Pancreas (tissue), 10 donors: ENCODE data around the gene RBM10. TPM values are rescaled to one million over a fixed set of nuclear protein-coding genes. Genes with fewer than 3 reads are reported as not detected.

Experiments used
- ATAC-seq, 4 donors: fragments of 200-7000 bp; cut with Tn5 transposase; one replicate each; pipeline versions ENCODE4 v1.8.0 to v1.9.1; 2020; ENCODE audit warnings: mild to moderate bottlenecking in 4 of 4, moderate library complexity in 4 of 4
- DNase-seq, 6 donors: peaks; one replicate each; pipeline ENCODE4 v3.0.0-alpha.2; 2020
- FAIRE-seq: peaks from 2 replicates; lab custom pipeline; 2012; peaks lifted over from hg19 to GRCh38; lab: Jason Lieb, UNC
- H3K27ac ChIP-seq, 4 donors: fragments of 200-600 bp; sonication (generic); 1 replicate in 3 of 4; 2 replicates in 1 of 4; pipeline versions ENCODE4 v1.5.0 to v1.8.0; 2020
- H3K27me3 ChIP-seq, 4 donors: fragments of 200-600 bp; one replicate each; pipeline ENCODE4 v1.8.0; 2021
- H3K36me3 ChIP-seq, 3 donors: fragments of 200-600 bp; sonication (generic) in 1 of 3; one replicate each; pipeline versions ENCODE4 v1.5.0 to v1.8.0; 2020 to 2021
- H3K4me1 ChIP-seq, 3 donors: fragments of 200-600 bp; one replicate each; pipeline ENCODE4 v1.8.0; 2021
- H3K4me3 ChIP-seq, 4 donors: fragments of 200-600 bp; sonication (generic) in 2 of 4; one replicate each; pipeline versions ENCODE4 v1.5.0 to v1.8.0; 2020 to 2021
- H3K9me3 ChIP-seq, 4 donors: fragments of 200-600 bp; one replicate each; pipeline ENCODE4 v1.8.0; 2021
- CTCF ChIP-seq, 4 donors: fragments of 200-600 bp; sonication (generic) in 3 of 4; IDR thresholded peaks; one replicate each; pipeline versions ENCODE4 v1.5.0 to v1.8.0; 2021; ENCODE audit warnings: antibody characterized with exemption in 4 of 4
- WGBS, 2 donors: extraction: QIAGEN DNeasy Blood & Tissue Kit; methylation state at CpG; one replicate each; pipeline ENCODE4 v1.1.7; 2013; 5-methylcytosine and 5-hydroxymethylcytosine counted together
- intact Hi-C, 3 donors: fragments of 100-400 bp; cut with DNase I; formaldehyde crosslinking; loops; one replicate each; pipeline versions ENCODE4 v1.11.1 to v1.14.2; 2022
- polyA plus RNA-seq, 2 donors: library from polyadenylated mRNA; stranded (reverse); fragments of 200-250 nt; gene quantifications; one replicate each; pipeline ENCODE4 v1.2.3, GENCODE V29; 2013
- total RNA-seq, 6 donors: library from RNA; stranded (reverse); fragmentation: NEBNext Ultra II Directional in 4 of 6; extraction: Animal tissue kit (Norgen Biotek cat#: 25700) in 4 of 6; gene quantifications; one replicate each; pipeline versions ENCODE4 v1.2.1 to v1.2.4, GENCODE V29; 2021 to 2023
- donor health status: healthy with polysubstance abuse.
- donor health status: DM: no; HTN: no; CAD: no; lungs with moderate emphysema.
- donor health status: DM: no; HTN: no; CAD: no.
- donor health status: control.
- donor health status: control.
- donor health status: Bipolar disorder and iron deficiency.
- donor health status: DM: yes; HTN: yes; CAD: no.
- donor health status: DM: no; HTN: no; CAD: no.
- donor health status: DM: no; HTN: no; CAD: no.
- donor health status: DM: yes; HTN: yes; CAD: no.

The RBM10 gene
- total and polyA plus RNA-seq, 8 donors, result 13.3 to 42.0 (median 21.3) TPM

- no peaks in the 10 kb centered on the region for H3K27me3 ChIP-seq
- FAIRE-seq, result no peak
- ATAC-seq, result no peak
Measured at GRCh38 chrX:47176101-47176740, 31.2 kb downstream of the RBM10 start.

GRCh38 chrX:47177079-47177478 is 32.1 kb downstream of the RBM10 start:
- Histone ChIP-seq H3K4me3 (no peak overlapping the region), H3K27ac (no peak overlapping the region), H3K36me3 (peaks cover 0 to 8% (median 6%) of the 10 kb centered on the region in 3 donors), H3K4me1 (no peaks in the 10 kb centered on the region), H3K9me3 (no peaks in the 10 kb centered on the region), H3K27me3 (no peaks in the 10 kb centered on the region)
- ATAC-seq (no peak), DNase-seq (peak in 1 of 6 donors; percentile 21), FAIRE-seq (no peak)
- intact Hi-C loops, result no loop called here
- whole genome bisulfite sequencing, 2 donors, result 31 to 42% methylated on average over 2 of the region's 2 CpGs
- no peak for TF ChIP-seq CTCF (IDR thresholded peaks at IDR 0.05)

More at GRCh38 chrX:47176101-47176740, 31.2 kb downstream of the RBM10 start:
- Histone ChIP-seq H3K27ac (no peak overlapping the region), H3K4me3 (no peak overlapping the region), H3K9me3 (no peaks in the 10 kb centered on the region), H3K36me3 (peaks cover 0 to 6% (median 1%) of the 10 kb centered on the region in 3 donors), H3K4me1 (no peaks in the 10 kb centered on the region)
- no peak for TF ChIP-seq CTCF (IDR thresholded peaks at IDR 0.05)
- DNase-seq, result peak in 1 of 6 donors; percentile 44
- WGBS, 2 donors, result 74 to 94% methylated on average over 23 of the region's 23 CpGs
- intact Hi-C loops, result no loop called here

- FAIRE-seq (no peak), ATAC-seq (no peak), DNase-seq (peak in 2 of 6 donors; percentile 29 to 37)
- no peak overlapping the region for H3K27ac ChIP-seq
- peaks cover 0 to 6% (median 4%) of the 10 kb centered on the region in 3 donors for H3K36me3 ChIP-seq
- 76 to 93% methylated on average over 5 of the region's 5 CpGs for WGBS, 2 donors
- TF ChIP-seq CTCF (IDR thresholded peaks at IDR 0.05), result no peak
- intact Hi-C loops, result no loop called here
- H3K27me3 ChIP-seq, result no peaks in the 10 kb centered on the region
- H3K4me3 ChIP-seq, result no peak overlapping the region
- no peaks in the 10 kb centered on the region for H3K4me1 ChIP-seq
- H3K9me3 ChIP-seq, result no peaks in the 10 kb centered on the region
Measured at GRCh38 chrX:47178337-47178736, 33.3 kb downstream of the RBM10 start.

- no peak for FAIRE-seq
- peak in 3 of 4 donors; percentile 14 to 35 (median 14) for ATAC-seq
- DNase-seq, result peak in 1 of 6 donors; percentile 54
- Histone ChIP-seq H3K27me3 (no peaks in the 10 kb centered on the region), H3K4me1 (no peaks in the 10 kb centered on the region), H3K27ac (no peak overlapping the region), H3K4me3 (no peak overlapping the region), H3K9me3 (no peaks in the 10 kb centered on the region), H3K36me3 (peaks cover 0 to 6% (median 4%) of the 10 kb centered on the region in 3 donors)
- intact Hi-C loops, result no loop called here
- TF ChIP-seq CTCF (IDR thresholded peaks at IDR 0.05), result no peak
- WGBS, 2 donors, result 76 to 79% methylated on average over 14 of the region's 14 CpGs
Measured at GRCh38 chrX:47179221-47179927, 34.4 kb downstream of the RBM10 start.

- peak in 1 of 6 donors; percentile 49 for DNase-seq
- Histone ChIP-seq H3K4me1 (no peaks in the 10 kb centered on the region), H3K9me3 (no peaks in the 10 kb centered on the region), H3K36me3 (peaks cover 0 to 6% (median 4%) of the 10 kb centered on the region in 3 donors), H3K27me3 (no peaks in the 10 kb centered on the region), H3K27ac (no peak overlapping the region), H3K4me3 (no peak overlapping the region)
- ATAC-seq, result no peak
- FAIRE-seq, result no peak
- TF ChIP-seq CTCF (IDR thresholded peaks at IDR 0.05), result no peak
- intact Hi-C loops, result no loop called here
- WGBS, 2 donors, result 86 to 90% methylated on average over 18 of the region's 18 CpGs
Measured at GRCh38 chrX:47179928-47180255, 34.9 kb downstream of the RBM10 start.
